ENCODE results near the gene IFI6. TPM values are rescaled to one million over a fixed set of nuclear protein-coding genes. Genes with fewer than 3 reads are reported as not detected.
A peak's percentile ranks its signal among the peaks of the same experiment; 100 is the strongest.

IFI6 gene
- total RNA-seq, 1 donor from 2014 or later, result 259 TPM

GRCh38 chr1:27678747-27679146 is 6.8 kb upstream of the IFI6 start:
- Histone ChIP-seq H3K4me3 (no peak overlapping the region), H3K4me1 (no peaks in the 10 kb centered on the region), H3K27ac (no peak overlapping the region), H3K36me3 (no peaks in the 10 kb centered on the region), H3K27me3 (no peaks in the 10 kb centered on the region), H3K9me3 (no peaks in the 10 kb centered on the region)
- intact Hi-C loops (cut with DNase I), result no loop called here
- ATAC-seq (no peak), DNase-seq (no peak)
- TF ChIP-seq CTCF (IDR thresholded peaks at IDR 0.05), result no peak

- ATAC-seq (no peak), DNase-seq (no peak)
- TF ChIP-seq CTCF (IDR thresholded peaks at IDR 0.05), result no peak
- no peaks in the 10 kb centered on the region for H3K36me3 ChIP-seq
- intact Hi-C loops (cut with DNase I), result no loop called here
- no peak overlapping the region for H3K27ac ChIP-seq
- H3K4me1 ChIP-seq, result peaks cover 14% of the 10 kb centered on the region
- H3K4me3 ChIP-seq, result no peak overlapping the region
- H3K27me3 ChIP-seq, result no peaks in the 10 kb centered on the region
- no peaks in the 10 kb centered on the region for H3K9me3 ChIP-seq
Observed at GRCh38 chr1:27676410-27676809, 4.4 kb upstream of the IFI6 start.

- H3K36me3 ChIP-seq, result peaks cover under 1% of the 10 kb centered on the region
- peaks cover 34% of the 10 kb centered on the region for H3K4me1 ChIP-seq
- H3K27ac ChIP-seq, result peak overlapping the region; percentile 78
- TF ChIP-seq CTCF (IDR thresholded peaks at IDR 0.05), result no peak
- intact Hi-C loops (cut with DNase I), result no loop called here
- no peak for ATAC-seq
- H3K4me3 ChIP-seq, result peak overlapping the region; percentile 68
- H3K27me3 ChIP-seq, result no peaks in the 10 kb centered on the region
- H3K9me3 ChIP-seq, result no peaks in the 10 kb centered on the region
- no peak for DNase-seq
Observed at GRCh38 chr1:27672750-27673112, 739 bp upstream of the IFI6 start.

GRCh38 chr1:27669876-27670275 is 2.1 kb downstream of the IFI6 start:
- Histone ChIP-seq H3K4me3 (peak overlapping the region; percentile 68), H3K27ac (no peak overlapping the region)
- intact Hi-C loops (cut with DNase I), result loop anchor here (10.0 kb wide), 1 partner anchor 275 kb away; the partner anchor contains the start of gene GPR3

GRCh38 chr1:27668808-27669723 is 2.9 kb downstream of the IFI6 start:
- intact Hi-C loops (cut with DNase I), result loop anchor here (10.0 kb wide), 1 partner anchor 274 kb away; the partner anchor contains the start of gene GPR3
- Histone ChIP-seq H3K9me3 (no peaks in the 10 kb centered on the region), H3K4me1 (peaks cover 34% of the 10 kb centered on the region), H3K27me3 (no peaks in the 10 kb centered on the region), H3K27ac (no peak overlapping the region), H3K36me3 (peaks cover 16% of the 10 kb centered on the region), H3K4me3 (peak overlapping the region; percentile 68)
- ATAC-seq, result peak; percentile 63
- TF ChIP-seq CTCF (IDR thresholded peaks at IDR 0.05), result peak; percentile 88
- DNase-seq, result peak; percentile 92

More at GRCh38 chr1:27669876-27670275, 2.1 kb downstream of the IFI6 start:
- Histone ChIP-seq H3K4me1 (peaks cover 34% of the 10 kb centered on the region), H3K27me3 (no peaks in the 10 kb centered on the region), H3K36me3 (peaks cover 16% of the 10 kb centered on the region), H3K9me3 (no peaks in the 10 kb centered on the region)
- ATAC-seq (no peak), DNase-seq (no peak)
- no peak for TF ChIP-seq CTCF (IDR thresholded peaks at IDR 0.05)
